Subcutaneous adipose tissue (tissue), 4 donors: Measurements from ENCODE around the gene GJC2. TPM values are rescaled to one million over a fixed set of nuclear protein-coding genes. Genes with fewer than 3 reads are reported as not detected.

Experiments
- total RNA-seq, 4 donors: library from RNA; depleted of rRNA; stranded (reverse); fragments of >200 nt; gene quantifications; one replicate each; pipeline ENCODE4 v1.1.0, GENCODE V29; 2016
- TF ChIP-seq, protein P1 (sequence below): fragments of 450-650 bp; IDR thresholded peaks from one replicate; pipeline ENCODE4 v1.5.1; 2016; ENCODE audit warnings: low read depth, mild to moderate bottlenecking, control low read depth, antibody characterized with exemption, moderate library complexity

GJC2 gene
- 1 to 10 TPM in 2 of 4 donors, under 1 TPM in 2; 0.68 to 3.0 (median 1.1) TPM for total RNA-seq

GRCh38 chr1:228149406-228150119 lies at the start of gene GJC2:
Gene GJC2, plus strand, starts transcription at chr1:228149930. Its CDS starts 7,829 bp downstream, at chr1:228157759.
- TF ChIP-seq, protein P1, sequence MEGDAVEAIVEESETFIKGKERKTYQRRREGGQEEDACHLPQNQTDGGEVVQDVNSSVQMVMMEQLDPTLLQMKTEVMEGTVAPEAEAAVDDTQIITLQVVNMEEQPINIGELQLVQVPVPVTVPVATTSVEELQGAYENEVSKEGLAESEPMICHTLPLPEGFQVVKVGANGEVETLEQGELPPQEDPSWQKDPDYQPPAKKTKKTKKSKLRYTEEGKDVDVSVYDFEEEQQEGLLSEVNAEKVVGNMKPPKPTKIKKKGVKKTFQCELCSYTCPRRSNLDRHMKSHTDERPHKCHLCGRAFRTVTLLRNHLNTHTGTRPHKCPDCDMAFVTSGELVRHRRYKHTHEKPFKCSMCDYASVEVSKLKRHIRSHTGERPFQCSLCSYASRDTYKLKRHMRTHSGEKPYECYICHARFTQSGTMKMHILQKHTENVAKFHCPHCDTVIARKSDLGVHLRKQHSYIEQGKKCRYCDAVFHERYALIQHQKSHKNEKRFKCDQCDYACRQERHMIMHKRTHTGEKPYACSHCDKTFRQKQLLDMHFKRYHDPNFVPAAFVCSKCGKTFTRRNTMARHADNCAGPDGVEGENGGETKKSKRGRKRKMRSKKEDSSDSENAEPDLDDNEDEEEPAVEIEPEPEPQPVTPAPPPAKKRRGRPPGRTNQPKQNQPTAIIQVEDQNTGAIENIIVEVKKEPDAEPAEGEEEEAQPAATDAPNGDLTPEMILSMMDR, result no peak

DNA sequence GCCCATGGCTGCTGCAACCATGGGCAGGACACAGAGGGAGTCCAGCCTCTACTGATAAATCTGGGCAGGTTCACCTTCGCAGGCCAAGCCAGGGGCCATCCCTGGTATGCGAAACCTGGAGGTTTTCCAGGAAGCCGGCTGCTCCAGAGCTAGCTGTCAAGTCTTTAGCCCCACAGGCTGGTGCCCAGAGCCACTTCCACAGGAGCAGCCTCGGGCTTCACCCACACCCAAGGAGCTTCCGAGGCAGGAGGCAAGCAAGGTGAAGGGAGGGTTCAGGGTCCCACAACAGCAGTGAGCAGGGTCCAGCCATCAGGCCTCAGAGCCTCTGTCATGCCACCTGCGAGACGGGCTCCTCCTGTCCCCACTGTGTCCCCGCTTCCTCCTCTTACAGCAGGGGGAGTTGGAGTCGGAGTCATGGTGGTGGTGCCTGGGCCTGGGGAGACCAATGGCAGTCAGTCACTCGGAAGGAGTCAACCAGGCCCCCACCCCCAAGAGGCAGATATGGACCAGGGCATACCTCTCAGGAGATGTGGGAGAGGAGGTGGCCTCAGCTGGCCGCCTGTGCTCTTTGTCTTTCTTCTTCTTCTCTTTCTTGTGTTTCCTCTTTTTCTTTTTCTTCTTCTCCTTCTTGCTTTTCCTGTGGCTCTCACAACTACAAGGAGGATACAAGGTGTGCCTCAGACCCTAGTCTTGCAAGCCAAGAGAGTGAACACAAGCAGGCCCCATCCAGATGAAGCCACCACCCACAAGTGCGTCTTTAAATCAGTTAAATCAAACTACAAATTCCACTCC lies 48.7 kb upstream of the GJC2 start:
- TF ChIP-seq, protein P1, result no peak

DNA sequence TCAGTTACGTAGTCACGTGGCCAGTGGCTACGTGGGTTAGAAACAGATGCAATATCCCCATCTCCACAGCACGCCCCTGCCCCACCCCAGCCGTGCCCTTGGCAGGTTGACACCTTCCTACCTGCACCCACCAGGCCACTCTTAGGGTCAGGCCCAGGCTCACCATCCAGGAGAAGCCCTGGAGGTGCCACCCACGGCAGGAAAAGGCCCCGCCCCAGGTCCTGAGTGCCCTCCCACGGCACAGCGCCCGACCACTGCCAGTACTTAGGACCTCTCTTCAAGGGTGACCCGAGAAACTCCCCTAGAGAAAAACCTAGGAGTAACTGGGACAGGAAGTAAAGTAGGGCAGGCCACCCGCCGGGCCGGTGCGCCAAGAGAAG lies 48.1 kb upstream of the GJC2 start:
- TF ChIP-seq, protein P1, result no peak

GRCh38 chr1:228101994-228102790 lies 47.5 kb upstream of the GJC2 start:
- TF ChIP-seq, protein P1, result no peak

DNA sequence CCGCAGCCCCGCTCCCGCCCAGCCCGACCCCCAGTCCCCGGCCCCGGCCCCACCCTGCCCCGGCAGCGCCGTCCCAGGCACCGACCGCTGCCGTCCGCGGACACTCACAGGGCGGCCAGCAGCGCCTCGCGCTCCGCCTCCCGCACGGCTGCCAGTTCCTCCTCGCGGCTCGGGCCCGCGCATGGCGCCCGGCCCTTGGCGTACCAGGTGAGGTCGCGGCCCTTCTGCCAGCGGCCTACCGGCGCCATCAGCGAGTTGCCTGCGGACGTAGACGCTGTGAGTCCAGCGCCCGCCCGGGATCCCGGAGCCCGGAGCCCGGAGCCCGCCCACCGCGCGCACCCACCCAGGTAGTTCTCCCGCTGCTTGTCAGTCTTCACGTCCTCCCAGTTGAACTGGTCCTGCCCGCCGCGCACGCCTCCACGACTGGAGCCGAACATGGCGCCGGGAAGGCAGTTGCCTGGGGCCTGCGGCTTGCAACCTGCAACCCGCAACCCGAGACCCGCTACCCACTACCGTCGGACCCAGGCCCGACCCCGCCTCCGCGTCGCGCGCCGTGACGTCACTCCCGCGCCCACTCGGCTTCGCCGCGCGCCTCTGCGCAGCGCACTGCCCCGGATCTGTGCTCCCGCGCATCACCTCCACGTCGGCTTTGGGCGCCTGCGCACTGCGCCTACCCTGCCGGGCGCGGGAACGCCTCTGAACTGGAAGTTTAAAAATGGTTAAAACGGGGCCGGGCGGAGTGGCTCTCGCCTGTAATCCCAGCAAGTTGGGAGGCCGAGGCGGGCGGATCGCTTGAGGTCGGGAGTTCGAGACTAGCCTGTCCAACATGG lies 46.7 kb upstream of the GJC2 start, which contains the start of gene C1orf35:
C1orf35 (minus strand) TSS at position 535 of the 830 bp plus-strand sequence; CDS start at position 437, 98 bp downstream.
- TF ChIP-seq, protein P1, result no peak

- TF ChIP-seq, protein P1, result no peak
Measured at GRCh38 chr1:228104526-228105269, 45.0 kb upstream of the GJC2 start.
